K562 (cell line): Measurements from ENCODE around the gene FOXN3. TPM values are rescaled to one million over a fixed set of nuclear protein-coding genes. Genes with fewer than 3 reads are reported as not detected.

Experiments used
- ATAC-seq: fragments of 200-7000 bp; cut with Tn5 transposase; 3 replicates; pipeline ENCODE4 v1.9.1; 2020; ENCODE audit warnings: moderate library complexity
- BruUV-seq: library from RNA; stranded (reverse); fragments of 400-500 nt; replicated peaks from 2 replicates; lab custom pipeline; 2021; lab: Mats Ljungman, UMichigan
- CTCF ChIA-PET: fragments of 300-600 bp; formaldehyde crosslinking; extraction: SDS; loops from one replicate; lab custom pipeline; 2021; ENCODE audit warnings: low intra/inter-chr PET ratio; lab: Yijun Ruan, JAX
- POLR2A ChIA-PET: fragments of 300-600, 350-650 bp; sonication (Branson Sonifier 250); formaldehyde crosslinking; extraction: SDS; loops from one replicate; lab custom pipeline; 2021; ENCODE audit warnings: antibody characterized with exemption, inconsistent platforms; lab: Yijun Ruan, JAX
- DNase-seq, 4 experiments: peaks; one replicate each; pipeline versions ENCODE4 v3.0.0 to v3.0.0-alpha.2; 2011 to 2018; ENCODE audit warnings: low spot score in 3 of 4, mixed read lengths in 3 of 4; ENCODE audit errors: extremely low read depth in 1 of 4
- FAIRE-seq: peaks from 2 replicates; lab custom pipeline; 2011; peaks lifted over from hg19 to GRCh38; lab: Jason Lieb, UNC
- H2AFZ ChIP-seq: 2 replicates; pipeline ENCODE4 v1.6.0; 2011; ENCODE audit warnings: low read depth, low read length, control low read depth, inconsistent platforms
- H3K27ac ChIP-seq: fragments of 200-600 bp; 3 replicates; pipeline ENCODE4 v1.8.0; 2011; ENCODE audit warnings: low read depth, mild to moderate bottlenecking, control low read depth, inconsistent platforms, low read length, moderate library complexity, mixed read lengths; ENCODE audit errors: extremely low read depth
- H3K27me3 ChIP-seq, 2 experiments: fragments of 300-600 bp in 1 of 2; 2 replicates in 1 of 2; 3 replicates in 1 of 2; pipeline versions ENCODE4 v1.6.0 to v1.8.0; 2011; ENCODE audit warnings: inconsistent platforms in 2 of 2, low read length in 2 of 2, mild to moderate bottlenecking in 1 of 2, mixed read lengths in 1 of 2, moderate library complexity in 1 of 2; ENCODE audit not compliant: control insufficient read depth in 2 of 2, insufficient read depth in 2 of 2
- H3K36me3 ChIP-seq: fragments of 300-600 bp; 3 replicates; pipeline ENCODE4 v1.8.0; 2011; ENCODE audit warnings: mild to moderate bottlenecking, low read length, inconsistent platforms; ENCODE audit not compliant: control insufficient read depth, insufficient read depth
- H3K4me1 ChIP-seq, 2 experiments: fragments of 200-600 bp in 1 of 2; replicated peaks in 1 of 2; 2 replicates in 1 of 2; 3 replicates in 1 of 2; pipeline versions ENCODE4 v1.5.1 to v1.8.0; 2011; ENCODE audit warnings: inconsistent platforms in 2 of 2, low read length in 2 of 2, mild to moderate bottlenecking in 1 of 2, mixed read lengths in 1 of 2, moderate library complexity in 1 of 2; ENCODE audit not compliant: control insufficient read depth in 2 of 2, insufficient read depth in 2 of 2
- H3K4me2 ChIP-seq: 2 replicates; pipeline ENCODE4 v1.6.1; 2011; ENCODE audit warnings: low read length, control low read depth, inconsistent platforms, mixed read lengths; ENCODE audit not compliant: insufficient read depth
- H3K4me3 ChIP-seq: fragments of 200-600 bp; sonication (generic), shearing (Covaris generic); 2 replicates; pipeline ENCODE4 v1.5.1; 2016; ENCODE audit warnings: control low read depth, inconsistent platforms
- H3K79me2 ChIP-seq: fragments of 200-600 bp; 3 replicates; pipeline ENCODE4 v1.8.0; 2011; ENCODE audit warnings: low read length, inconsistent platforms; ENCODE audit not compliant: control insufficient read depth, insufficient read depth
- H3K9ac ChIP-seq, 2 experiments: 2 replicates each; pipeline versions ENCODE4 v1.6.0 to v1.6.1; 2011; ENCODE audit warnings: low read depth in 2 of 2, low read length in 2 of 2, control low read depth in 1 of 2, inconsistent platforms in 1 of 2, mild to moderate bottlenecking in 1 of 2, mixed read lengths in 1 of 2; ENCODE audit not compliant: insufficient read depth in 1 of 2
- H3K9me1 ChIP-seq: one replicate; pipeline ENCODE4 v1.6.0; 2011; ENCODE audit warnings: inconsistent platforms, mild to moderate bottlenecking, low read length, moderate library complexity; ENCODE audit not compliant: control insufficient read depth, insufficient read depth
- H3K9me3 ChIP-seq: replicated peaks from 2 replicates; pipeline ENCODE4 v1.5.1; 2011; ENCODE audit warnings: low read depth, low read length, inconsistent platforms; ENCODE audit not compliant: control insufficient read depth, insufficient read depth
- H4K20me1 ChIP-seq: replicated peaks from 2 replicates; pipeline ENCODE4 v1.6.1; 2011; ENCODE audit warnings: low read length, inconsistent platforms, mixed read lengths; ENCODE audit not compliant: control insufficient read depth, insufficient read depth
- CXXC5 ChIP-seq: fragments of 250-450 bp; sonication (Bioruptor Pico); IDR thresholded peaks from 2 replicates; pipeline ENCODE4 v1.8.0; 2022; ENCODE audit warnings: inconsistent platforms, mild to moderate bottlenecking, moderate library complexity
- EP300 ChIP-seq: IDR thresholded peaks from 2 replicates; pipeline ENCODE4 v1.6.1; 2012; ENCODE audit warnings: low read length, improper control_type of control experiment
- KAT8 ChIP-seq: fragments of 450-650 bp; IDR thresholded peaks from 2 replicates; pipeline ENCODE4 v1.6.1; 2016; ENCODE audit warnings: low read depth, mild to moderate bottlenecking
- MAZ ChIP-seq, 2 experiments: fragments of 450-650 bp in 1 of 2; sonication (generic) in 1 of 2; formaldehyde crosslinking; IDR thresholded peaks in 1 of 2; conservative IDR thresholded peaks in 1 of 2; 2 replicates each; pipeline versions ENCODE4 v1.4.0 to v1.5.0; 2020; ENCODE audit warnings: mild to moderate bottlenecking in 1 of 2, missing genetic modification reagents in 1 of 2
- MCM7 ChIP-seq, 2 experiments: fragments of 450-650 bp; IDR thresholded peaks; 2 replicates each; pipeline ENCODE4 v1.6.1; 2016 to 2018
- NCOR1 ChIP-seq: fragments of 450-650 bp; IDR thresholded peaks from 2 replicates; pipeline ENCODE4 v1.6.1; 2016; ENCODE audit warnings: mild to moderate bottlenecking, moderate library complexity
- NFIX ChIP-seq: fragments of 250-450 bp; sonication (Bioruptor Pico); IDR thresholded peaks from 2 replicates; pipeline ENCODE4 v1.4.0; 2020; ENCODE audit warnings: low read depth, mild to moderate bottlenecking, moderate library complexity
- PML ChIP-seq: IDR thresholded peaks from 2 replicates; pipeline ENCODE4 v1.6.1; 2012; ENCODE audit warnings: low read length, inconsistent platforms
- SMAD1 ChIP-seq: fragments of 150-350 bp; IDR thresholded peaks from 2 replicates; pipeline ENCODE4 v1.6.1; 2014; ENCODE audit warnings: low read length, low read depth; ENCODE audit not compliant: partially characterized antibody
- TBP ChIP-seq: optimal IDR thresholded peaks from 2 replicates; pipeline ENCODE3; 2011; ENCODE audit warnings: low read depth, low read length, improper control_type of control experiment
- U2AF2 ChIP-seq: fragments of 200-400 bp; formaldehyde crosslinking; optimal IDR thresholded peaks from 2 replicates; pipeline ENCODE3; 2017; ENCODE audit warnings: low read depth, mild to moderate bottlenecking, low read length
- ZFPM2 ChIP-seq: fragments of 250-450 bp; sonication (Bioruptor Pico); IDR thresholded peaks from 2 replicates; pipeline ENCODE4 v1.5.1; 2022; ENCODE audit warnings: mild to moderate bottlenecking
- WGBS: fragments of 100-300 bp; shearing (Covaris generic); methylation state at CpG from one replicate; pipeline ENCODE4 v1.1.6; 2016; ENCODE audit warnings: low coverage, mixed read lengths; ENCODE audit not compliant: insufficient coverage; ENCODE audit errors: missing lambda C conversion rate; 5-methylcytosine and 5-hydroxymethylcytosine counted together
- in situ Hi-C: fragments of 300-500 bp; cut with MboI; formaldehyde crosslinking; loops from 4 replicates; pipeline ENCODE4 v1.15.0; 2018; ENCODE audit warnings: inconsistent platforms, mixed read lengths
- intact Hi-C: fragments of 100-400 bp; cut with micrococcal nuclease; formaldehyde crosslinking; loops from 2 replicates; pipeline ENCODE4 v1.14.2; 2022
- polyA plus RNA-seq, 8 experiments: library from polyadenylated mRNA; depleted of rRNA in 4 of 8; stranded (reverse) in 5 of 8; unstranded in 3 of 8; fragments of >200 nt; fragmentation: Nextera tagmentation in 2 of 8; fragmentation: Illumina TruSeq in 1 of 8; extraction: Ambion mirVana in 2 of 8; extraction: Trizol in 1 of 8; gene quantifications; 2 replicates each; pipeline versions ENCODE4 v1.2.1 to v1.2.3, GENCODE V29; 2011 to 2014; ENCODE audit warnings: inconsistent platforms in 1 of 8, missing spikeins in 1 of 8
- total RNA-seq, 7 experiments: library from RNA; depleted of rRNA in 6 of 7; stranded (reverse); fragments of >200 nt in 6 of 7; fragmentation: Illumina TruSeq in 2 of 7; extraction: Trizol in 2 of 7; gene quantifications; 2 replicates each; pipeline versions ENCODE4 v1.2.1 to v1.2.3, GENCODE V29; 2011 to 2021; ENCODE audit warnings: low replicate concordance in 1 of 7
- TF ChIP-seq, protein P1 (sequence below): sonication (generic); formaldehyde crosslinking; IDR thresholded peaks from 2 replicates; pipeline ENCODE4 v1.9.0; 2022; ENCODE audit warnings: mild to moderate bottlenecking, missing genetic modification reagents

Gene FOXN3
- total and polyA plus RNA-seq, 9 of the 15 experiments (the other 6 are each of a cell fraction or from before 2014, with no cell fraction given) = 0.07 to 1.3 (median 0.40) TPM

DNA sequence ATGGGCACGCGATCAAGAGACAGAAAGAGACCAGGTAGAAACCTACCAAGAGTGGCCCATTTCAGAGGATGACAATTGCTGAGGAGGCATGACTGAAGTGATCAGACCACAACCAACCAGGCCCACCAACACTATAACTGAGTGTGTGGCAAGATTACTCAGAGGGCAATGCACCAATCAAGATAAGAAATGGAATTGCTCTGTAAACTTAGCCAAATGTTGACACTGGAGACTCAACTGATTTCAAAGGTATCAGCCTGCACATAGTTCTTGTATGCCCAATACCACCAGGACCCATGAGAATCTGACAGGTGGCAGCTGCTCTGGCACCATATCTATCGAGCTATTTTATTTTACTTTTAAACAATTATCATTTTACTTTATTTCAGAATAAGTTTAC lies 128.9 kb downstream of the FOXN3 start:
- no peaks in the 10 kb centered on the region for H3K36me3 ChIP-seq
- WGBS = 12% methylated on average over 3 of the region's 3 CpGs
- no peaks in the 10 kb centered on the region for H3K79me2 ChIP-seq
- no peak overlapping the region for H3K27ac ChIP-seq
- DNase-seq (no peak), FAIRE-seq (no peak), ATAC-seq (no peak)
- H4K20me1 ChIP-seq = no peaks in the 10 kb centered on the region
- no peak overlapping the region for H3K4me3 ChIP-seq
- H3K9ac ChIP-seq = no peak overlapping the region
- intact Hi-C loops = no loop called here
- TF ChIP-seq CXXC5 (CRISPR knock-in tag) = no peak
- no peak for TF ChIP-seq MCM7 (IDR thresholded peaks at IDR 0.05)
- TF ChIP-seq TBP = no peak
- no peak for TF ChIP-seq U2AF2
- no peak for TF ChIP-seq SMAD1
- TF ChIP-seq, protein P1, sequence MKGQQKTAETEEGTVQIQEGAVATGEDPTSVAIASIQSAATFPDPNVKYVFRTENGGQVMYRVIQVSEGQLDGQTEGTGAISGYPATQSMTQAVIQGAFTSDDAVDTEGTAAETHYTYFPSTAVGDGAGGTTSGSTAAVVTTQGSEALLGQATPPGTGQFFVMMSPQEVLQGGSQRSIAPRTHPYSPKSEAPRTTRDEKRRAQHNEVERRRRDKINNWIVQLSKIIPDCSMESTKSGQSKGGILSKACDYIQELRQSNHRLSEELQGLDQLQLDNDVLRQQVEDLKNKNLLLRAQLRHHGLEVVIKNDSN (CRISPR knock-in tag) = no peak
- no peak for TF ChIP-seq PML
- TF ChIP-seq EP300 = no peak
- no peak for TF ChIP-seq NCOR1
- TF ChIP-seq NFIX (CRISPR knock-in tag) = no peak
- TF ChIP-seq KAT8 = no peak
- no peak for TF ChIP-seq ZFPM2 (CRISPR knock-in tag)
- no peak for TF ChIP-seq MAZ (CRISPR knock-in tag; conservative IDR thresholded peaks at IDR 0.05 in 1 of 2, IDR thresholded peaks at IDR 0.05 in 1 of 2)
- in situ Hi-C loops = no loop called here
- H3K27me3 ChIP-seq = peaks cover 3 to 21% of the 10 kb centered on the region in 2 experiments; a peak in 3 of 5 replicates
- POLR2A ChIA-PET = no interaction called here
- no peak overlapping the region for H3K4me2 ChIP-seq
- H2AFZ ChIP-seq = no peak overlapping the region
- no peaks in the 10 kb centered on the region for H3K9me3 ChIP-seq
- no TSS peak for BruUV-seq
- no peaks in the 10 kb centered on the region for H3K9me1 ChIP-seq
- H3K4me1 ChIP-seq = no peaks in the 10 kb centered on the region
- CTCF ChIA-PET = no interaction called here
